GM12873 (cell line): ENCODE results near the gene TMEM175.

Experiments used
- TF ChIP-seq, protein P1 (sequence below): IDR thresholded peaks from 2 replicates; pipeline ENCODE4 v1.5.1; 2012; ENCODE audit warnings: low read depth, mild to moderate bottlenecking, moderate library complexity, low read length, control low read depth; ENCODE audit not compliant: insufficient read depth; ENCODE audit errors: missing control alignments

TMEM175 gene

DNA sequence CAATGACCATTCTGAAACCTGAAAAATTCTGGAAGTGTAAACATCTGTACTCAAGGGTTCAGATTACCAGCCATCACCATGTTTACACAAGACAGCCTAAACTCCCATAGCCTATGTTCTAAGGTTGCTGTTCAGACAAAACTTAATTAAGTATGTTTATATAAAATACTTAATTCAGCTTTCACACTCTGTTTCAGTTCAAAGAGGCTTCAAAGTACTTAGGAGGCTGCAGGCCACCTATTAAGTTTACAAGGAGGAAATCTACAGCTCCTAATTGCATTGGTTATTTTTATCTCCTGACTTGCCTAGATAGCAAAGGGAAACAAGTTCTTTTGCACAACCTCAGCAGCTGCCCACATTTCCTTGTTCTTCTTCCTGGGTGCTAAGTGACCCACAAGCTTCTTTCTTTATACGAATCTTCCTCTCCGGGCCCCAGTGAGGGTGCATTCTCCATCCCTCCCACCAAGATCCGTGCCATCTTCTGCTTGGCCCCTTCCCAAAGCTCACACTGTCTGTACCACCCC lies 2.2 kb upstream of the TMEM175 start:
- TF ChIP-seq, protein P1, sequence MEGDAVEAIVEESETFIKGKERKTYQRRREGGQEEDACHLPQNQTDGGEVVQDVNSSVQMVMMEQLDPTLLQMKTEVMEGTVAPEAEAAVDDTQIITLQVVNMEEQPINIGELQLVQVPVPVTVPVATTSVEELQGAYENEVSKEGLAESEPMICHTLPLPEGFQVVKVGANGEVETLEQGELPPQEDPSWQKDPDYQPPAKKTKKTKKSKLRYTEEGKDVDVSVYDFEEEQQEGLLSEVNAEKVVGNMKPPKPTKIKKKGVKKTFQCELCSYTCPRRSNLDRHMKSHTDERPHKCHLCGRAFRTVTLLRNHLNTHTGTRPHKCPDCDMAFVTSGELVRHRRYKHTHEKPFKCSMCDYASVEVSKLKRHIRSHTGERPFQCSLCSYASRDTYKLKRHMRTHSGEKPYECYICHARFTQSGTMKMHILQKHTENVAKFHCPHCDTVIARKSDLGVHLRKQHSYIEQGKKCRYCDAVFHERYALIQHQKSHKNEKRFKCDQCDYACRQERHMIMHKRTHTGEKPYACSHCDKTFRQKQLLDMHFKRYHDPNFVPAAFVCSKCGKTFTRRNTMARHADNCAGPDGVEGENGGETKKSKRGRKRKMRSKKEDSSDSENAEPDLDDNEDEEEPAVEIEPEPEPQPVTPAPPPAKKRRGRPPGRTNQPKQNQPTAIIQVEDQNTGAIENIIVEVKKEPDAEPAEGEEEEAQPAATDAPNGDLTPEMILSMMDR: no peak

DNA sequence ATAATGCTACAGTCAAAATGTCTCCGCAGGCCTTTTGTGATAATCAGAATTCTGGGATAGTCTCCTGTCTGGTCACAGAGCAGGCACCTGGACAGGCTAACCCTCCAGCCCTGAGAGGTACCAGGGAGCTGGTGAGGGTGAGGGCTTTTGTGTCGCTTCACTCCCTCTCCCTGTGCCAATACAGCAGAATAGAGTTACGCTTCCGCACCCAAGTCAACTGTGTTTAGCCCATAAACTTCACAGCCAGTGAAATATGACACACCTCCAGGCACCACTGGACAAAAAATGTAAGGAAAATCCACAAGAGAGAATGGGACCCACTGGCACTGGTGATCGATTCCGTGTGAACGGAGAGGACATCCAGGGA lies 1.4 kb upstream of the TMEM175 start:
- TF ChIP-seq, protein P1: no peak

DNA sequence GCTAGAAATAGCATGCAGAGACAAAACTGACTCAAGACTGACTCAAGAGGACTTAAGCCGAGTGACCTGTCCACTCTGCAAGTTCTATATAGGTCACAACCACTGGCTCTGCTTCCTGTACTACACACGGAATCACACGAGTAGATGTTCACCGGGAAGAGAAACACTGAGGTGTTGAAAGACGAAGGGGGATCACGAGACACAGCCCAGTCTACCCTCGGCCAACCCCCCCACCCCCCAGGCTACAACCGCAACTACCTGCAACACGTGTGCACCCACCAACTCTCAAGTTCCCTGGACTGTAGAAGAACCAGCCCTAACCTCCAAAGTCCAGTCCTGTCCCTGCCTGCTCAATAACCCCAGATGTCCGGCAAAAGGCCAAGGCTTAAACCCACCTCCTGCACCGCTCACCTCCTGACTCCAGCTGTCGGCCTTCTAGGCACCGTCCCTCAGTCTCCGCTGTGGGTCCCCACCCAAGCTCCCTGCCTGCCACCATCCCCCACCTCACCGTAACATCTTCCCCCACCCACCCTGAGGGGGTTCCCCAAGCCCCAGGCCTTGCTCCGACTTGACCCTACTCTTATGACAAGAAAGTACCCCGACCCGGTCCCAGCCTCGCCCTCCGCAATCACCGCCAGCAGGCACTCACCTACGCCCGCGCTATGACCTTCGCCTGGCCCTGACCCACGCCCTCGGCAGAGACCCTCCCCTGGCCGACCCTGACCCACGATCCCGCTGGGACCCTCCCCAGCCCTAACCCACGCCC lies 883 bp upstream of the TMEM175 start:
- TF ChIP-seq, protein P1: no peak

DNA sequence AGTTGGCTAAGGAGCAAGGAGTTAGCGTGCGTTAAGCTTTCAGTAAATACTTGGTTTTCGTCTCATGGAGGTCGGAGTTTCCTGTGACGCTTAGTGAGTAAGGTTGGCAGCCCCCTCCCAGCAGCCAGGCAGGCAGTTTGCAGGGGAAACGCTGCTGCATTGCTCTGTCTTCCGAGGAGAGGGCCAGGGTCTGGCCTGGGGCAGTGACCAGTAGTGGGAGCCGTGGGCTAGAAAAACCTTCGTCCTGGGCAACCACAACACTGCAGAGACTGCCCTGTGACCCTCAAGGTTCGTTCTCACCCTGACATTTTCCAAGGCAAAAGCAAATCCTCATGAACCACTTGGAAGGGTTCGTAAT lies 432 bp downstream of the TMEM175 start:
- TF ChIP-seq, protein P1: no peak

DNA sequence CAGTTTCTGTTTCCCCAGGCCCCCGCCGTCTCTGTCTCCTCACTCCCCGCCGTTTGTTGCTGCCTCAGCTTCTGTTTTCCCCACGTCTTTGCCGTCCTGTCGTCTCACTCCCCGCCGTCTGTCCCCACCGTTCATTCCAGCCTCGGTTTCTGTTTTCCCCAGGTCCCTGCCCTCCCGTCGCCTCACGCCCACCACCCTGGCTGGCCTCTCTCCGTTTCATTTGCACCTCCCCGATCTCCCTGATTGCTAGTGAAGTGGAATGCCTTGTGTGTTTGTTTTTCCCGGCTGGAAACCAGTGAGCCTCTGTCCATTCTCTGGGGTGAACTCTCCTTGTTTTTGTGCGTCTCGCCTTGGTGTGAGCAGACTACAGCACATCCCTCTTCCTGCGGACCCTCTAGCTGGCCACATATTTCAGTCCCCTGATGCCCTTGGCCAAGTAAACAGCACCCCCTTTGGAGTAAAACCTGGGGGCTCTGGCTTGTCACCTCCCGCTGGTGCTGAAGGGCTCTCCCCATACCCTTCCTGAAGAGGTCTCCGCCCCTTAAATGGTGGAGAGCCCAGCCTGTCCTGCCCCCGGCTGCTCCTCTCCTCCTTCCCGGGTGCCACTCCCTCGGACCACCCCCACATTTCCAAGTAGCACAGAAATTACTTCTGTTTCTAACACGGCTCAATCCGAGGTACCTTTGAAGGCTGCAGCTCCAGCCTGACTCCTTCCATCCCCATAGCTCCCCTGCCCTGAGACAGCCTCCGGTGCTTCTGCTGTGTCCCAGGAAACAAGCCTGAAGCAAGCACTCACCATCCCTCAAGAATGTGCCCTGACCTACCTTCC lies 13.2 kb downstream of the TMEM175 start:
- TF ChIP-seq, protein P1: no peak

DNA sequence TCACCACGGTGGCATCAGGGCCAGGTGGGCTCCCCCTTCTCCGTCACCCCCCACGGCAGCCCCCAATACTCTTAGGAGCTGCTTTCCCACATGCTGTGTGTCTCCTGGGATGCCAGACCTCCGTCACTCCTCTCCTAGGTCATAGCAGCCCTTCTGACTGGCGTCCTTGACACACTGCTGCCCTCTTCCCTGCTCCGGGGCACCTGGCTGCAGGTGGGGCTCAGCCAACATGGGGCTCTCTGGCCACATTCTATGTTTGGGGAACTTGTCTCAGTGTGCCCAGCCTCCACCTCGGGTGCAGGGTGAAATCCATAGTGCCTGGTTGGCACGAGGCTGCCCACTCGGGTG lies 13.8 kb downstream of the TMEM175 start:
- TF ChIP-seq, protein P1: no peak
